Smooth muscle cell (in vitro differentiated cells): ENCODE data around the gene CCDC195. TPM values are rescaled to one million over a fixed set of nuclear protein-coding genes. Genes with fewer than 3 reads are reported as not detected.
A peak's percentile ranks its signal among the peaks of the same experiment; 100 is the strongest.

ENCODE experiments used
- DNase-seq: peaks from one replicate; lab custom pipeline; 2025; ENCODE audit not compliant: unreplicated experiment; lab: John Stamatoyannopoulos, UW
- H2AFZ ChIP-seq: fragments of 200-600 bp; sonication (generic); 2 replicates; pipeline ENCODE4 v1.6.0; 2016; ENCODE audit warnings: antibody characterized with exemption, low read depth, mild to moderate bottlenecking
- H3F3A ChIP-seq: fragments of 200-600 bp; sonication (generic); 2 replicates; pipeline ENCODE4 v1.6.0; 2017; ENCODE audit warnings: antibody characterized with exemption, low read depth
- H3K27ac ChIP-seq: fragments of 200-600 bp; sonication (generic); 2 replicates; pipeline ENCODE4 v1.5.1; 2016; ENCODE audit warnings: low read depth, mild to moderate bottlenecking
- H3K27me3 ChIP-seq: fragments of 200-600 bp; sonication (generic); 2 replicates; pipeline ENCODE4 v1.6.1; 2016; ENCODE audit warnings: low read depth, mild to moderate bottlenecking
- H3K36me3 ChIP-seq: fragments of 200-600 bp; sonication (generic); 2 replicates; pipeline ENCODE4 v1.5.1; 2016; ENCODE audit warnings: low read depth
- H3K4me1 ChIP-seq: fragments of 200-600 bp; sonication (generic); 2 replicates; pipeline ENCODE4 v1.5.1; 2016; ENCODE audit warnings: low read depth
- H3K4me2 ChIP-seq: fragments of 200-600 bp; sonication (generic); 2 replicates; pipeline ENCODE4 v1.6.0; 2016; ENCODE audit warnings: mild to moderate bottlenecking
- H3K4me3 ChIP-seq: fragments of 200-600 bp; sonication (generic); 2 replicates; pipeline ENCODE4 v1.5.1; 2016; ENCODE audit warnings: mild to moderate bottlenecking
- H3K79me2 ChIP-seq: fragments of 200-600 bp; sonication (generic); 2 replicates; pipeline ENCODE4 v1.6.0; 2016; ENCODE audit warnings: low read depth, mild to moderate bottlenecking
- H3K9ac ChIP-seq: fragments of 200-600 bp; sonication (generic); 2 replicates; pipeline ENCODE4 v1.6.0; 2016; ENCODE audit warnings: low read depth
- H3K9me3 ChIP-seq: fragments of 200-600 bp; sonication (generic); replicated peaks from 2 replicates; pipeline ENCODE4 v1.5.1; 2016; ENCODE audit warnings: low read depth
- H4K20me1 ChIP-seq: fragments of 200-600 bp; sonication (generic); 2 replicates; pipeline ENCODE4 v1.6.0; 2016; ENCODE audit warnings: low read depth
- WGBS: methylation state at CpG from one replicate; pipeline ENCODE4 v1.1.7; 2016; ENCODE audit warnings: low lambda C conversion rate; 5-methylcytosine and 5-hydroxymethylcytosine counted together
- polyA plus RNA-seq: library from polyadenylated mRNA; unstranded; fragments of >200 nt; fragmentation: Nextera tagmentation; extraction: Ambion mirVana; gene quantifications from 2 replicates; pipeline ENCODE4 v1.2.1, GENCODE V29; 2016
- total RNA-seq: library from RNA; depleted of rRNA; stranded (reverse); fragments of >200 nt; gene quantifications from 2 replicates; pipeline ENCODE4 v1.2.3, GENCODE V29; 2014
- TF ChIP-seq, protein P1 (sequence below): fragments of 200-600 bp; sonication (generic); IDR thresholded peaks from 2 replicates; pipeline ENCODE4 v1.5.1; 2017; ENCODE audit warnings: borderline replicate concordance, mild to moderate bottlenecking, antibody characterized with exemption; ENCODE audit not compliant: insufficient read depth, poor library complexity, severe bottlenecking

The CCDC195 gene
- total and polyA plus RNA-seq, 2 experiments from 2014 or later, result not detected

DNA sequence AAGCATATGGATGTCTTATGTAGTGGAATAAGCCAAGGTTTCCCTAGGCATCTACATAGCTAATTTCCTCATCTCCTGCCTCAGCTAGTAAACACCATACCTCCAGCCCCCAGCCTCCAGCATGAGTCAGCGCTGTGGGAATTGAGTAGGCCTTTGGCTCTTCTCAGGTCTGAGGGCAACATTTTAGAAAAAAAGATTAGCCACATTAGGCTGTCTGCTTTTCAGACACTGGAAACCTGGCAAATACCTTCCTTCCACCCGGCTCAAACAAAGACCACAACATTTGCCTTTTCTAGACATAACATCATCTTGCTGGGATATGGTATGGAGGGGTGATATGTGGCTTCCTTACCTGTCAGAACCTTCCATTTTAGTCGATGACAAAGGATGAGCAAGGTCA, 6.1 kb upstream of the CCDC195 start:
- no peak for DNase-seq
- Histone ChIP-seq H3K4me2 (no peak overlapping the region), H4K20me1 (no peaks in the 10 kb centered on the region), H3F3A (no peaks in the 10 kb centered on the region), H3K9me3 (no peaks in the 10 kb centered on the region), H3K36me3 (no peaks in the 10 kb centered on the region), H3K27ac (peak overlapping the region; percentile 73), H2AFZ (no peak overlapping the region), H3K27me3 (no peaks in the 10 kb centered on the region), H3K79me2 (no peaks in the 10 kb centered on the region), H3K4me1 (no peaks in the 10 kb centered on the region), H3K9ac (no peak overlapping the region), H3K4me3 (no peak overlapping the region)
- 61% methylated on average over 3 of the region's 3 CpGs for WGBS
- TF ChIP-seq, protein P1, sequence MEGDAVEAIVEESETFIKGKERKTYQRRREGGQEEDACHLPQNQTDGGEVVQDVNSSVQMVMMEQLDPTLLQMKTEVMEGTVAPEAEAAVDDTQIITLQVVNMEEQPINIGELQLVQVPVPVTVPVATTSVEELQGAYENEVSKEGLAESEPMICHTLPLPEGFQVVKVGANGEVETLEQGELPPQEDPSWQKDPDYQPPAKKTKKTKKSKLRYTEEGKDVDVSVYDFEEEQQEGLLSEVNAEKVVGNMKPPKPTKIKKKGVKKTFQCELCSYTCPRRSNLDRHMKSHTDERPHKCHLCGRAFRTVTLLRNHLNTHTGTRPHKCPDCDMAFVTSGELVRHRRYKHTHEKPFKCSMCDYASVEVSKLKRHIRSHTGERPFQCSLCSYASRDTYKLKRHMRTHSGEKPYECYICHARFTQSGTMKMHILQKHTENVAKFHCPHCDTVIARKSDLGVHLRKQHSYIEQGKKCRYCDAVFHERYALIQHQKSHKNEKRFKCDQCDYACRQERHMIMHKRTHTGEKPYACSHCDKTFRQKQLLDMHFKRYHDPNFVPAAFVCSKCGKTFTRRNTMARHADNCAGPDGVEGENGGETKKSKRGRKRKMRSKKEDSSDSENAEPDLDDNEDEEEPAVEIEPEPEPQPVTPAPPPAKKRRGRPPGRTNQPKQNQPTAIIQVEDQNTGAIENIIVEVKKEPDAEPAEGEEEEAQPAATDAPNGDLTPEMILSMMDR, result no peak

GRCh38 chr2:224716921-224717320, 756 bp upstream of the CCDC195 start:
- TF ChIP-seq, protein P1, result no peak
- WGBS, result 94% methylated on average over 2 of the region's 2 CpGs
- H2AFZ ChIP-seq, result no peak overlapping the region
- no peaks in the 10 kb centered on the region for H4K20me1 ChIP-seq
- no peak for DNase-seq
- H3K79me2 ChIP-seq, result no peaks in the 10 kb centered on the region
- H3K4me2 ChIP-seq, result no peak overlapping the region
- no peak overlapping the region for H3K4me3 ChIP-seq
- H3K36me3 ChIP-seq, result no peaks in the 10 kb centered on the region
- H3K9ac ChIP-seq, result no peak overlapping the region
- no peaks in the 10 kb centered on the region for H3K4me1 ChIP-seq
- H3F3A ChIP-seq, result no peaks in the 10 kb centered on the region
- no peaks in the 10 kb centered on the region for H3K9me3 ChIP-seq
- no peaks in the 10 kb centered on the region for H3K27me3 ChIP-seq
- no peak overlapping the region for H3K27ac ChIP-seq

DNA sequence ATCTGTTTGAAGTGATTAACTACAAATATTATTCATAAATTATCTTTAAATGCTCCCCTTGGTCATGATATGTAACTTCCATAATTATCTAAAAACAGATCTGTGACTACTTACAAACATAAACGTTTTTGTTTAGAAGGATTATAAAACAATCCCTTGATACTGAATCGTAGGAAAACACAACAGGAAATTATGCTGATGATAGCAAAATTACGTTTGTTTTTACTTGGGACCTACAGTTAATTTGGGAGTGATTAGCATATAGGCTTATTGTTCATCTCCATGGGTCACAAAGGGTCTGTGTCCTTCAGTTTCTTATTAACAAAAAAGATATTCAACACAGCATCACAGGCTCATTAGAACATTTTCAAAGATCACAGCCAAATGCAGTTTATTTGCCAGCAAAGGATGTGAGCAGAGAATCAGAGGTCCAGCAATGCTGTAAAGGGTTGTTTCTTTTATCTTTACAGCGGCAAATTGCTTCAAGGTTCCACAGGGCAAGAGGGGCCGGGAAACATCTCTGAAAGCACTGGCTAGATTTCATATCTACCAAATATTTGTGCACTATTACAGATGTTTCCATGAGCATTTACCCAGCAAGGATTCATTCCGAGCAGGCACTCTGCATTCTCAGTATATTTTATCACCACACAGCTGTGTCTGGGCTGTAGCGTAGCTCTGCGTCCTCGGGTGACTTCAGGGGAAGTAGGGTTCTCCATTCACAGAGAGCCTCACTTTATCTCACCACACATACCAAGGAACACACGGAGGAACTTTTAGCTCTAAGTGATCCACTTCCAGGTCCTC, 4.1 kb downstream of the CCDC195 start:
- Histone ChIP-seq H3K9ac (no peak overlapping the region), H4K20me1 (no peaks in the 10 kb centered on the region), H3K36me3 (no peaks in the 10 kb centered on the region), H3K4me2 (peak overlapping the region; percentile 56), H3K79me2 (no peaks in the 10 kb centered on the region), H3K9me3 (no peaks in the 10 kb centered on the region), H3K27ac (no peak overlapping the region), H3F3A (no peaks in the 10 kb centered on the region), H3K27me3 (no peaks in the 10 kb centered on the region), H2AFZ (peak overlapping the region; percentile 43), H3K4me1 (no peaks in the 10 kb centered on the region), H3K4me3 (no peak overlapping the region)
- WGBS, result 53% methylated on average over 10 of the region's 10 CpGs
- DNase-seq, result no peak
- TF ChIP-seq, protein P1, result no peak

- H3F3A ChIP-seq, result no peaks in the 10 kb centered on the region
- H3K9me3 ChIP-seq, result no peaks in the 10 kb centered on the region
- 71% methylated on average over 3 of the region's 3 CpGs for WGBS
- H3K4me2 ChIP-seq, result peak overlapping the region; percentile 11
- no peaks in the 10 kb centered on the region for H3K79me2 ChIP-seq
- TF ChIP-seq, protein P1, result no peak
- H2AFZ ChIP-seq, result peak overlapping the region; percentile 43
- H3K4me3 ChIP-seq, result no peak overlapping the region
- no peaks in the 10 kb centered on the region for H3K36me3 ChIP-seq
- no peak overlapping the region for H3K27ac ChIP-seq
- no peaks in the 10 kb centered on the region for H3K27me3 ChIP-seq
- H3K4me1 ChIP-seq, result no peaks in the 10 kb centered on the region
- DNase-seq, result no peak
- no peak overlapping the region for H3K9ac ChIP-seq
- H4K20me1 ChIP-seq, result no peaks in the 10 kb centered on the region
Measured at GRCh38 chr2:224711381-224711780, 4.8 kb downstream of the CCDC195 start.
